DND-41 (cell line): ENCODE measurements around the gene HES4.
"Not testable (repeated sequence)": the region's sequence is repeated elsewhere in the genome, so short reads cannot be mapped to it uniquely, and the experiment has no call there.

ENCODE experiments used
- ATAC-seq: fragments of 200-7000 bp; cut with Tn5 transposase; 3 replicates; pipeline ENCODE4 v1.9.1; 2021; ENCODE audit warnings: low read depth; ENCODE audit not compliant: insufficient read depth
- DNase-seq: peaks from one replicate; pipeline ENCODE4 v3.0.0-alpha.2; 2020
- H2AFZ ChIP-seq: 2 replicates; pipeline ENCODE4 v1.6.0; 2012; ENCODE audit warnings: low read depth, low read length
- H3K27ac ChIP-seq: 2 replicates; pipeline ENCODE4 v1.5.1; 2012; ENCODE audit warnings: low read length, inconsistent platforms
- H3K27me3 ChIP-seq: fragments of 200-600 bp; sonication (generic); 2 replicates; pipeline ENCODE4 v1.6.0; 2012; ENCODE audit warnings: low read length, mild to moderate bottlenecking, inconsistent platforms; ENCODE audit not compliant: insufficient read depth, poor library complexity
- H3K36me3 ChIP-seq: 2 replicates; pipeline ENCODE4 v1.5.1; 2012; ENCODE audit warnings: low read length, inconsistent platforms; ENCODE audit not compliant: insufficient read depth
- H3K4me1 ChIP-seq: 2 replicates; pipeline ENCODE4 v1.5.1; 2012; ENCODE audit warnings: mild to moderate bottlenecking, low read length; ENCODE audit not compliant: insufficient read depth
- H3K4me2 ChIP-seq: 2 replicates; pipeline ENCODE4 v1.6.0; 2012; ENCODE audit warnings: mild to moderate bottlenecking, moderate library complexity, low read length, inconsistent platforms; ENCODE audit not compliant: insufficient read depth
- H3K4me3 ChIP-seq, 2 experiments: fragments of 200-600 bp in 1 of 2; shearing (Covaris generic) in 1 of 2; 2 replicates each; pipeline ENCODE4 v1.5.1; 2012 to 2016; ENCODE audit warnings: inconsistent platforms in 2 of 2, low read length in 2 of 2, mild to moderate bottlenecking in 2 of 2, low read depth in 1 of 2, moderate library complexity in 1 of 2
- H3K79me2 ChIP-seq: 2 replicates; pipeline ENCODE4 v1.6.0; 2012; ENCODE audit warnings: low read length, inconsistent platforms; ENCODE audit not compliant: insufficient read depth
- H3K9ac ChIP-seq: 2 replicates; pipeline ENCODE4 v1.6.0; 2012; ENCODE audit warnings: low read depth, mild to moderate bottlenecking, inconsistent platforms, low read length, moderate library complexity
- H3K9me3 ChIP-seq: 2 replicates; pipeline ENCODE4 v1.5.1; 2012; ENCODE audit warnings: low read length, moderate library complexity, mild to moderate bottlenecking, inconsistent platforms; ENCODE audit not compliant: insufficient read depth, severe bottlenecking
- H4K20me1 ChIP-seq: 2 replicates; pipeline ENCODE4 v1.6.0; 2012; ENCODE audit warnings: low read length; ENCODE audit not compliant: insufficient read depth
- CTCF ChIP-seq: IDR thresholded peaks from 2 replicates; pipeline ENCODE4 v1.5.1; 2012; ENCODE audit warnings: borderline replicate concordance, low read length, moderate library complexity, mild to moderate bottlenecking; ENCODE audit not compliant: poor library complexity, severe bottlenecking; ENCODE audit errors: extremely low read depth
- EZH2 ChIP-seq: IDR thresholded peaks from 3 replicates; pipeline ENCODE4 v1.6.1; 2012; ENCODE audit warnings: borderline replicate concordance, low read depth, mild to moderate bottlenecking, moderate library complexity, low read length, inconsistent platforms; ENCODE audit not compliant: severe bottlenecking

Gene HES4

GRCh38 chr1:1031659-1032235 is 31.9 kb upstream of the HES4 start:
- H3K27me3 ChIP-seq: no peaks in the 10 kb centered on the region
- H3K36me3 ChIP-seq: no peaks in the 10 kb centered on the region
- no peaks in the 10 kb centered on the region for H3K9me3 ChIP-seq
- no peak for ATAC-seq
- no peak for DNase-seq
- H2AFZ ChIP-seq: no peak overlapping the region
- H4K20me1 ChIP-seq: peaks cover 54% of the 10 kb centered on the region
- no peak overlapping the region for H3K9ac ChIP-seq
- no peaks in the 10 kb centered on the region for H3K79me2 ChIP-seq
- peaks cover 13% of the 10 kb centered on the region for H3K4me1 ChIP-seq
- no peak for TF ChIP-seq EZH2
- H3K4me3 ChIP-seq: no peak overlapping the region
- H3K4me2 ChIP-seq: no peak overlapping the region
- no peak overlapping the region for H3K27ac ChIP-seq

GRCh38 chr1:1030867-1031658 is 31.2 kb upstream of the HES4 start:
- DNase-seq, H3K9ac ChIP-seq, H3K27ac ChIP-seq, H3K9me3 ChIP-seq, ATAC-seq, H3K27me3 ChIP-seq, H2AFZ ChIP-seq, H3K79me2 ChIP-seq, H3K4me3 ChIP-seq, H3K4me2 ChIP-seq, H3K36me3 ChIP-seq: not testable (repeated sequence)
- H3K4me1 ChIP-seq: peaks cover 13% of the 10 kb centered on the region
- peaks cover 49% of the 10 kb centered on the region for H4K20me1 ChIP-seq

- no peak overlapping the region for H3K9ac ChIP-seq
- no peaks in the 10 kb centered on the region for H3K79me2 ChIP-seq
- H3K9me3 ChIP-seq: no peaks in the 10 kb centered on the region
- H3K27me3 ChIP-seq: no peaks in the 10 kb centered on the region
- H3K4me3 ChIP-seq: no peak overlapping the region
- DNase-seq (no peak), ATAC-seq (no peak)
- no peak overlapping the region for H3K4me2 ChIP-seq
- peaks cover 47% of the 10 kb centered on the region for H4K20me1 ChIP-seq
- H2AFZ ChIP-seq: no peak overlapping the region
- peaks cover 6% of the 10 kb centered on the region for H3K4me1 ChIP-seq
- no peaks in the 10 kb centered on the region for H3K36me3 ChIP-seq
- TF ChIP-seq CTCF (no peak), EZH2 (no peak)
- H3K27ac ChIP-seq: no peak overlapping the region
These were observed 27.9 kb upstream of the HES4 start for GRCh38 chr1:1027791-1028190.

- no peaks in the 10 kb centered on the region for H3K36me3 ChIP-seq
- H3K27ac ChIP-seq: no peak overlapping the region
- TF ChIP-seq CTCF (no peak), EZH2 (no peak)
- H3K9ac ChIP-seq: no peak overlapping the region
- ATAC-seq (no peak), DNase-seq (no peak)
- no peaks in the 10 kb centered on the region for H3K27me3 ChIP-seq
- H2AFZ ChIP-seq: no peak overlapping the region
- H3K9me3 ChIP-seq: no peaks in the 10 kb centered on the region
- no peak overlapping the region for H3K4me3 ChIP-seq
- H3K4me2 ChIP-seq: no peak overlapping the region
- peaks cover 47% of the 10 kb centered on the region for H4K20me1 ChIP-seq
- no peaks in the 10 kb centered on the region for H3K79me2 ChIP-seq
- no peaks in the 10 kb centered on the region for H3K4me1 ChIP-seq
These were observed 26.9 kb upstream of the HES4 start for GRCh38 chr1:1026599-1027413.
